Smooth muscle cell (in vitro differentiated cells): ENCODE data around the gene TMEM218. TPM values are rescaled to one million over a fixed set of nuclear protein-coding genes. Genes with fewer than 3 reads are reported as not detected.
"Not testable (repeated sequence)": the region's sequence is repeated elsewhere in the genome, so short reads cannot be mapped to it uniquely, and the experiment has no call there.

Experiments used
- DNase-seq: peaks from one replicate; lab custom pipeline; 2025; ENCODE audit not compliant: unreplicated experiment; lab: John Stamatoyannopoulos, UW
- H2AFZ ChIP-seq: fragments of 200-600 bp; sonication (generic); 2 replicates; pipeline ENCODE4 v1.6.0; 2016; ENCODE audit warnings: antibody characterized with exemption, low read depth, mild to moderate bottlenecking
- H3F3A ChIP-seq: fragments of 200-600 bp; sonication (generic); 2 replicates; pipeline ENCODE4 v1.6.0; 2017; ENCODE audit warnings: antibody characterized with exemption, low read depth
- H3K27ac ChIP-seq: fragments of 200-600 bp; sonication (generic); 2 replicates; pipeline ENCODE4 v1.5.1; 2016; ENCODE audit warnings: low read depth, mild to moderate bottlenecking
- H3K27me3 ChIP-seq: fragments of 200-600 bp; sonication (generic); 2 replicates; pipeline ENCODE4 v1.6.1; 2016; ENCODE audit warnings: low read depth, mild to moderate bottlenecking
- H3K36me3 ChIP-seq: fragments of 200-600 bp; sonication (generic); 2 replicates; pipeline ENCODE4 v1.5.1; 2016; ENCODE audit warnings: low read depth
- H3K4me1 ChIP-seq: fragments of 200-600 bp; sonication (generic); 2 replicates; pipeline ENCODE4 v1.5.1; 2016; ENCODE audit warnings: low read depth
- H3K4me2 ChIP-seq: fragments of 200-600 bp; sonication (generic); 2 replicates; pipeline ENCODE4 v1.6.0; 2016; ENCODE audit warnings: mild to moderate bottlenecking
- H3K4me3 ChIP-seq: fragments of 200-600 bp; sonication (generic); 2 replicates; pipeline ENCODE4 v1.5.1; 2016; ENCODE audit warnings: mild to moderate bottlenecking
- H3K79me2 ChIP-seq: fragments of 200-600 bp; sonication (generic); 2 replicates; pipeline ENCODE4 v1.6.0; 2016; ENCODE audit warnings: low read depth, mild to moderate bottlenecking
- H3K9ac ChIP-seq: fragments of 200-600 bp; sonication (generic); 2 replicates; pipeline ENCODE4 v1.6.0; 2016; ENCODE audit warnings: low read depth
- H3K9me3 ChIP-seq: fragments of 200-600 bp; sonication (generic); replicated peaks from 2 replicates; pipeline ENCODE4 v1.5.1; 2016; ENCODE audit warnings: low read depth
- H4K20me1 ChIP-seq: fragments of 200-600 bp; sonication (generic); 2 replicates; pipeline ENCODE4 v1.6.0; 2016; ENCODE audit warnings: low read depth
- WGBS: methylation state at CpG from one replicate; pipeline ENCODE4 v1.1.7; 2016; ENCODE audit warnings: low lambda C conversion rate; 5-methylcytosine and 5-hydroxymethylcytosine counted together
- polyA plus RNA-seq: library from polyadenylated mRNA; unstranded; fragments of >200 nt; fragmentation: Nextera tagmentation; extraction: Ambion mirVana; gene quantifications from 2 replicates; pipeline ENCODE4 v1.2.1, GENCODE V29; 2016
- total RNA-seq: library from RNA; depleted of rRNA; stranded (reverse); fragments of >200 nt; gene quantifications from 2 replicates; pipeline ENCODE4 v1.2.3, GENCODE V29; 2014
- TF ChIP-seq, protein P1 (sequence below): fragments of 200-600 bp; sonication (generic); IDR thresholded peaks from 2 replicates; pipeline ENCODE4 v1.5.1; 2017; ENCODE audit warnings: borderline replicate concordance, mild to moderate bottlenecking, antibody characterized with exemption; ENCODE audit not compliant: insufficient read depth, poor library complexity, severe bottlenecking

Gene TMEM218
- total and polyA plus RNA-seq, 2 experiments from 2014 or later: 22.1 to 30.7 TPM

- no peak overlapping the region for H3K9ac ChIP-seq
- no peak for DNase-seq
- H3K79me2 ChIP-seq: no peaks in the 10 kb centered on the region
- H3K4me3 ChIP-seq: no peak overlapping the region
- H3K36me3 ChIP-seq: no peaks in the 10 kb centered on the region
- H3K27ac ChIP-seq: no peak overlapping the region
- no peak overlapping the region for H2AFZ ChIP-seq
- TF ChIP-seq, protein P1, sequence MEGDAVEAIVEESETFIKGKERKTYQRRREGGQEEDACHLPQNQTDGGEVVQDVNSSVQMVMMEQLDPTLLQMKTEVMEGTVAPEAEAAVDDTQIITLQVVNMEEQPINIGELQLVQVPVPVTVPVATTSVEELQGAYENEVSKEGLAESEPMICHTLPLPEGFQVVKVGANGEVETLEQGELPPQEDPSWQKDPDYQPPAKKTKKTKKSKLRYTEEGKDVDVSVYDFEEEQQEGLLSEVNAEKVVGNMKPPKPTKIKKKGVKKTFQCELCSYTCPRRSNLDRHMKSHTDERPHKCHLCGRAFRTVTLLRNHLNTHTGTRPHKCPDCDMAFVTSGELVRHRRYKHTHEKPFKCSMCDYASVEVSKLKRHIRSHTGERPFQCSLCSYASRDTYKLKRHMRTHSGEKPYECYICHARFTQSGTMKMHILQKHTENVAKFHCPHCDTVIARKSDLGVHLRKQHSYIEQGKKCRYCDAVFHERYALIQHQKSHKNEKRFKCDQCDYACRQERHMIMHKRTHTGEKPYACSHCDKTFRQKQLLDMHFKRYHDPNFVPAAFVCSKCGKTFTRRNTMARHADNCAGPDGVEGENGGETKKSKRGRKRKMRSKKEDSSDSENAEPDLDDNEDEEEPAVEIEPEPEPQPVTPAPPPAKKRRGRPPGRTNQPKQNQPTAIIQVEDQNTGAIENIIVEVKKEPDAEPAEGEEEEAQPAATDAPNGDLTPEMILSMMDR: no peak
- H3K9me3 ChIP-seq: no peaks in the 10 kb centered on the region
- H4K20me1 ChIP-seq: no peaks in the 10 kb centered on the region
- H3K4me1 ChIP-seq: no peaks in the 10 kb centered on the region
- peaks cover 18% of the 10 kb centered on the region for H3K27me3 ChIP-seq
- H3F3A ChIP-seq: no peaks in the 10 kb centered on the region
- 93% methylated on average over 5 of the region's 5 CpGs for WGBS
- no peak overlapping the region for H3K4me2 ChIP-seq
These were observed 54.3 kb downstream of the TMEM218 start for GRCh38 chr11:125056931-125057692.

GRCh38 chr11:125056111-125056510 lies 55.3 kb downstream of the TMEM218 start:
- not testable (repeated sequence) for H3K9me3 ChIP-seq, H3K4me1 ChIP-seq, H3K4me2 ChIP-seq, H3K27me3 ChIP-seq, H3K4me3 ChIP-seq, H3K79me2 ChIP-seq, H3K9ac ChIP-seq, H2AFZ ChIP-seq, H3K36me3 ChIP-seq, DNase-seq, H4K20me1 ChIP-seq, H3K27ac ChIP-seq, H3F3A ChIP-seq
- WGBS: 100% methylated on average over 2 of the region's 2 CpGs

DNA sequence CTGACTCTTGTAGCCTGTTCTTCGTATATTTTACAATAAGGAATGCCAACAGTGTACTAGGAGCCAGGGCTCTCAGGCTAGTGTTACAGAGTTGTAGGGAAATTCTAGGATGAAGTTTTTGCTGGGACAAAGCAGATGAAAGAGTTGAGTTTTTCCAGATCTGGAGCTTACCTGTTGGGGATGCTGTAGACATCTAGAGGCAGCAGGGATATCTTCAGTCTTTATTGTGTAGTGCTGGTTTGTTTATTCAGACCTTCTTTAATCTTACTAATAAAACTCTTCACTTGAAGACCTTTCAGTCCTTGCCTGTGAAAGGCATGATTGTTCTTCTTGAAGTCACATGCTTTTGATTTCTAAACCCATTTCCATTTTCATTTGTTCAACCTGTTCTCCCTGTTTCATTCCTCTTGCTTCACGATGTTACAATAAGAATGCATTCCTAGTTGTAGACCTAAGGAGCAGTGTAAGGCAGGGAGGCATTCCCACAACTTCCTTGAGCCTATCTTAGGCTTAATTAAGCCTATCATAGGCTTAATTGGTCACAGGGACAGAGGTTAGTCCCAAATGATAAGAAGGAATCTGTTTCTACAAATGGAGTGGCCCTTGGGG lies 56.2 kb downstream of the TMEM218 start:
- no peak overlapping the region for H3K9ac ChIP-seq

GRCh38 chr11:125053167-125053566 lies 58.3 kb downstream of the TMEM218 start:
- H3K4me2 ChIP-seq: no peak overlapping the region
- TF ChIP-seq, protein P1: no peak

More for the DNA sequence above, 56.2 kb downstream of the TMEM218 start:
- Histone ChIP-seq H2AFZ (no peak overlapping the region), H3K27ac (no peak overlapping the region), H3K4me2 (no peak overlapping the region), H4K20me1 (no peaks in the 10 kb centered on the region), H3K36me3 (no peaks in the 10 kb centered on the region), H3K27me3 (peaks cover 1% of the 10 kb centered on the region), H3F3A (no peaks in the 10 kb centered on the region), H3K9me3 (no peaks in the 10 kb centered on the region), H3K79me2 (no peaks in the 10 kb centered on the region), H3K4me3 (no peak overlapping the region), H3K4me1 (no peaks in the 10 kb centered on the region)
- no peak for DNase-seq
- 72% methylated on average over 2 of the region's 2 CpGs for WGBS
- TF ChIP-seq, protein P1: no peak

More at GRCh38 chr11:125053167-125053566, 58.3 kb downstream of the TMEM218 start:
- H3K9ac ChIP-seq: no peak overlapping the region
- no peaks in the 10 kb centered on the region for H3K9me3 ChIP-seq
- H3K4me3 ChIP-seq: no peak overlapping the region
- H4K20me1 ChIP-seq: no peaks in the 10 kb centered on the region
- H3F3A ChIP-seq: no peaks in the 10 kb centered on the region
- 96% methylated on average over 1 of the region's 1 CpG for WGBS
- H3K27me3 ChIP-seq: no peaks in the 10 kb centered on the region
- no peaks in the 10 kb centered on the region for H3K4me1 ChIP-seq
- no peaks in the 10 kb centered on the region for H3K79me2 ChIP-seq
- no peak for DNase-seq
- no peak overlapping the region for H2AFZ ChIP-seq
- no peaks in the 10 kb centered on the region for H3K36me3 ChIP-seq
- H3K27ac ChIP-seq: no peak overlapping the region
